ENCODE data around the gene SOWAHC. TPM values are rescaled to one million over a fixed set of nuclear protein-coding genes. Genes with fewer than 3 reads are reported as not detected.

The SOWAHC gene
- polyA plus RNA-seq, 3 donors from 2014 or later = 0.18 TPM; not detected in 2

DNA sequence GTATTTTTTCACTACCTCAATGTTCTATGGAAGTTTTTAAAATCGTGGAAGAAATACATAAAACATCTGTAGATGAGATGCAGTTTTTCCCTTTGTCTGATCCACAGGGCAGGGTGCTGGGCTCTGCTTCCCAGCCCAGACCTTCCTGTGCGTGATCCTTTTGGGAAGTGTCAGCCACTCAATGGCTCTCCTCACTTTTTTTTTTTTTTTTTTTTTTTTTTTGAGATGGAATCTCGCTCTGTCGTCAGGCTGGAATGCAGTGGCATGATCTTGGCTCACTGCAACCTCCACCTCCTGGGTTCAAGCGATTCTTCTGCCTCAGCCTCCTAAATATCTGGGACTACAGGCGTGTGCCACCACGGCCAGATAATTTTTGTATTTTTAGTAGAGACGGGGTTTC, 32.8 kb downstream of the SOWAHC start:
- Mint-ChIP-seq H3K4me3 (no peak overlapping the region), H3K27ac (no peak overlapping the region), H3K4me1 (no peaks in the 10 kb centered on the region), H3K27me3 (ENCODE audit: low read depth in 3 of 3) (peaks cover 0 to 4% (median 3%) of the 10 kb centered on the region in 3 donors), H3K9me3 (no peaks in the 10 kb centered on the region), H3K36me3 (no peaks in the 10 kb centered on the region)
- DNase-seq = no peak

DNA sequence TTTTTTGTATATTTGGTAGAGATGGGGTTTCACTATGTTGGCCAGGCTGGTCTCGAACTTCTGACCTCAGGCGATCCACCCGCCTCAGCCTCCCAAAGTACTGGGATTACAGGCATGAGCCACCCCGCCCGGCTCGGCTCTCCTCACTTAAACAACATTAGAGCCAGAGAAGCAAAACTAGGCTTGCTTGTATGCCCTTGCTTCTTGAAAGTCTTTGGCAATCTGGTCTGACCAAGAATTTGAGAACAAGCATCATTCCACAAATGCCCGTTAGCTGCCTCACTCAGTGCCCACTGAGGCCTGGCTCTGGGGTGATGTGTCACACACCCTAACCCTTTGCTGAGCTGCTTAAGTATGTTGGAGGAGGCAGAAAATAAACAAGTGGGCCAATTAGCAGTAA, 33.5 kb downstream of the SOWAHC start:
- no peak for DNase-seq
- Mint-ChIP-seq H3K4me1 (no peaks in the 10 kb centered on the region), H3K9me3 (no peaks in the 10 kb centered on the region), H3K36me3 (no peaks in the 10 kb centered on the region), H3K27ac (no peak overlapping the region), H3K4me3 (no peak overlapping the region), H3K27me3 (ENCODE audit: low read depth in 3 of 3) (peaks cover 0 to 4% (median 3%) of the 10 kb centered on the region in 3 donors)

DNA sequence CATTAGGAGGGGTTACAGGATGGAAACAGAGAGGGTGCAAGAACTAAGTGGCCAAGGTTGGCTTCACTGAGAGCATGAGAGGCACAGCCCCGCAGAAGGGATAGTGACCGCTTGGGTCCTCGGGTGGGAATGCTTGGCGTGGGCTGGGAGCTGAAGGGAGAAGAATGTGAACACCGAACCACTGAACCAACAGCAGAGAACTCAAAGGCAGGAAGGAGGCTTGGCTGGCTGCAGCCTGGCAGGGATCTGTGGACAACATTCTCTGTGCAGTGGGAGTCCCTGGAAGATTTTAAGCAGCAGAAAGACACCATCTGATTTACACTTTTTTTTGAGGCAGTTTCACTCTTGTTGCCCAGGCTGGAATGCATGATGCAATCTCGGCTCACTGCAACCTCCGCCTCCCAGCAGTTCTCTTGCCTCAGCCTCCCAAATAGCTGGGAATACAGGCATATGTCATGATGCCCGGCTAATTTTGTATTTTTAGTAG, 33.9 kb downstream of the SOWAHC start:
- no peak overlapping the region for H3K27ac Mint-ChIP-seq
- peaks cover 0 to 4% (median 3%) of the 10 kb centered on the region in 3 donors for H3K27me3 Mint-ChIP-seq (ENCODE audit: low read depth in 3 of 3)
- no peak overlapping the region for H3K4me3 Mint-ChIP-seq
- H3K9me3 Mint-ChIP-seq = no peaks in the 10 kb centered on the region
- H3K4me1 Mint-ChIP-seq = no peaks in the 10 kb centered on the region
- no peak for DNase-seq
- H3K36me3 Mint-ChIP-seq = no peaks in the 10 kb centered on the region

DNA sequence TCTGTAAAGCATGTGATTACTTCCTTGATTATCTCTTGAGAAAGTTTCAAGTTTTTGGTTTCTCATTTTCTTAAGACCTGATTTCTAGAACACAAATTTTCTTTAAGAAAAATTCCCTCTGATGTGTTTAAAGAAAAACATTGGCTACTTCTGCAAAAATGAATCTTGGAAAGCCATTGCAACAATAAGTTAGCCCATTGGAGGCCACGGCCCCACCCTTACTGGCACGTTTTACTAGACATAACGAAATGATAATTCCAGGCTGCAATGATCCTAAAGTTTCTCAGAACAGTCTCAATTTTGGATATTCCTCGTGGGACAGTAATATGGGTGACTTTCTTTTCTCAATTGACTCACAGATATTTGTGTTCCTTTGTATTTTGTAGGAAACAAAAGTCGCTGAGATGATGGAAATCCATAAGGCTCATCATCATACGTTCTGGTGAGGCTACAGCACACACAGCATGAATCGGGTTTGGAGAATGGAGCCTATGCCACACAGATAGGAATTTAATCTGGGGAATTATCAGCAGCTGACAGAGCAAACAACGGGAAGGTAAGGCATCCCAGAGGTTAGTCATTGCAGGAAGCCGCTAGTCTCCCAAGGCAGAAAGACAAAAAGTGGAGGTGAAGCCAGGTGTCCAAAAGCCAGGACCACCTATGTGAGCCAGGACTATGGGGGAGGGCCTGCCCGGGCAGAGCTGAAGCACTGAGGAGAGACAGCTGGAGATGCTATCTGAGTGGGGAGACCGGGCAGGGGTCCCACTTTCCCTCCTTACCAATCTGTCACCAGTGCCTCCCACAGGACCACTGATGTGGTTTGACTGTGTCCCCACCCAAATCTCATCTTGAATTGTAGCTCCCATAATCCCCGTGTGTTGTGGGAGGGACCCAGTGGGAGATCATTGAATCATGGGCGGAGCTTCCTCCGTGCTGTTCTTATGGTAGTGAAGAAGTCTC, 35.9 kb downstream of the SOWAHC start:
- H3K4me1 Mint-ChIP-seq = no peaks in the 10 kb centered on the region

DNA sequence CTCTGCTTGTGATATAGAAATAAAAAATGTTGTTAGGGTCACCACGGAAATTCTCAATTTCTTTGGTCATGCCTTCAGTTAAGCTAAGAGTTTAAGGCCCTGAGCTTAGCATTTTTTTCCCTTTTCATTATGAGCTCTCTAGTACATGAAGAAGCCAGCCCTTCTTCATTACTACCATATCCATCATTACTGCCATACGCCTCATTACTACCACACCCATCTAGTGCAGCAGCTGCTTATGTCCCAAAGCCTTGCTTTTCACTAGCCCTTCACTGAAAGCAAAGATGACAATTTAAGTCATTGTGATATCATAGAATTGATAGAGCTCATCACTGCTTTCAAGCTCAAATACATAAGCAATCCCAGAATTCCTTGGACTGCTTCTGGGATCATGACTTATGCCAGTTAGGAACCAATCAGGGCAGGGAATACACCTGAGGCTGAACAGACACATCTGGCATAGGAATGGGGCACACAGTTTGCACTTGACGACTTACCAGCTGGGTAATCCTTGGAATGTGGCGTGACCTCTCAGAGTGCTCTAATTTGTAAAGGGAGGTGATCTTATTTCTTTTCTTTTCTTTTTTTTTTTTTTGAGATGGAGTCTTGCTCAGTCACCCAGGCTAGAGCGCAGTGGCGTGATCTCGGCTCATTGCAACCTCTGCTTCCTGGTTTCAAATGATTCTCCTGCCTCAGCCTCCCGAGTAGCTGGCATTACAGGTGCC, 40.3 kb downstream of the SOWAHC start:
- no peak for DNase-seq
- peaks cover 0 to 5% (median 4%) of the 10 kb centered on the region in 3 donors for H3K27me3 Mint-ChIP-seq (ENCODE audit: low read depth in 3 of 3)
- H3K27ac Mint-ChIP-seq = no peak overlapping the region
- H3K36me3 Mint-ChIP-seq = no peaks in the 10 kb centered on the region
- no peak overlapping the region for H3K4me3 Mint-ChIP-seq
- no peaks in the 10 kb centered on the region for H3K4me1 Mint-ChIP-seq
- no peaks in the 10 kb centered on the region for H3K9me3 Mint-ChIP-seq

More for the DNA sequence above, 35.9 kb downstream of the SOWAHC start:
- peaks cover 0 to 4% (median 2%) of the 10 kb centered on the region in 3 donors for H3K27me3 Mint-ChIP-seq (ENCODE audit: low read depth in 3 of 3)
- H3K27ac Mint-ChIP-seq = no peak overlapping the region
- no peak overlapping the region for H3K4me3 Mint-ChIP-seq
- H3K9me3 Mint-ChIP-seq = no peaks in the 10 kb centered on the region
- no peak for DNase-seq
- no peaks in the 10 kb centered on the region for H3K36me3 Mint-ChIP-seq

DNA sequence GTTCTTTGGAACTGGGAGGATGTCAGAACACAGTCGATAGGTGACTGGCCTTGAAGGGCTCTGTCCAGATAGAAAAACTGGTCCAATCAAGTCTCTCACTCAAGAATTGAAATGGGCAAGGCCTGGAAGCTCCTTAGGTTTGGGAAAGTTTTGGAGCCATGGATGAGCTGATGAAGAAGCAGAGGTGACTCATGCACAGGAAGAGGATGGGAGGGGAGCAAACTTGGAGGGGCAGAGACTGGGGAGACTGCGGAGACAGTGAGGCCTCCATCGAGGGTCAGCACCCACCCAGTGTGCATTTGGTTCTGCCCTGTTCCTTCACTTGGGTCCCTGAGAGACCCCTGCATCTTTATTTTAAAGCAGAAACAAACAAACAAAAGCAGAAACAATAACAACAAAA, 41.1 kb downstream of the SOWAHC start:
- H3K4me3 Mint-ChIP-seq = no peak overlapping the region
- no peaks in the 10 kb centered on the region for H3K4me1 Mint-ChIP-seq
- DNase-seq = no peak
- no peak overlapping the region for H3K27ac Mint-ChIP-seq
- H3K27me3 Mint-ChIP-seq (ENCODE audit: low read depth in 3 of 3) = peaks cover 0 to 5% (median 4%) of the 10 kb centered on the region in 3 donors
- H3K36me3 Mint-ChIP-seq = no peaks in the 10 kb centered on the region
- H3K9me3 Mint-ChIP-seq = no peaks in the 10 kb centered on the region

DNA sequence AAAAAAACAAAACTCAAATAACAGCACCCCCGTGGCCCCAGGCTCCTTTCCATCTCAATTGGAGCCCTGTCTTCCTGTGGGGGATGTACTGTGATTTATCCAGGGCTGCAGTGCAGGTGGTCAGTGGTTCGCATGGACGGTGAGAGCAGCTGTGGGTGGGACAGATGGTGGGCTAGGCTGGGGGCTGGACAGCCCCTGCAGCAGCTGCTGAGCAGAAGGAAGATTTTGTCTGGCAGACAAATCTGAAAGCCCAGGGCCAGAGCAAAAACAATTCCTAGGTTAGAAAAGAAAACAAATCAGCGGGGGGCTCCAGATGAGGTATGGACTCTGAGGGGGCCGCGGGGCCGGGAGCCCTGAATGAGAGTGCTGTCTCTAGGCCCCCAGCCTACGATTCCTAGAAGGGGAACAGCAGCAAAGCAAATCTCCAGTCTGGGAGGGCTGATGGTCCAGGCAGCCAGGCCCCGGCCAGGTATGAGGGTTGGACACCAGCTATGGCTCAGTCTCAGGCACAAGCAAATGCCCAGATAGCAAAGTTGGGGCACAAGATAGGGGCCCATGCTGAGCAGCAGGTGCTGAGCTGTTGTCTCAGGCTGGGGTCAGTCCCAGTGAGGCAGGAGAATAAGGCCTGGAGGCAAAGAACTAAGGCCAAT, 45.4 kb downstream of the SOWAHC start:
- Mint-ChIP-seq H3K4me3 (no peak overlapping the region), H3K4me1 (no peaks in the 10 kb centered on the region), H3K27ac (no peak overlapping the region)

DNA sequence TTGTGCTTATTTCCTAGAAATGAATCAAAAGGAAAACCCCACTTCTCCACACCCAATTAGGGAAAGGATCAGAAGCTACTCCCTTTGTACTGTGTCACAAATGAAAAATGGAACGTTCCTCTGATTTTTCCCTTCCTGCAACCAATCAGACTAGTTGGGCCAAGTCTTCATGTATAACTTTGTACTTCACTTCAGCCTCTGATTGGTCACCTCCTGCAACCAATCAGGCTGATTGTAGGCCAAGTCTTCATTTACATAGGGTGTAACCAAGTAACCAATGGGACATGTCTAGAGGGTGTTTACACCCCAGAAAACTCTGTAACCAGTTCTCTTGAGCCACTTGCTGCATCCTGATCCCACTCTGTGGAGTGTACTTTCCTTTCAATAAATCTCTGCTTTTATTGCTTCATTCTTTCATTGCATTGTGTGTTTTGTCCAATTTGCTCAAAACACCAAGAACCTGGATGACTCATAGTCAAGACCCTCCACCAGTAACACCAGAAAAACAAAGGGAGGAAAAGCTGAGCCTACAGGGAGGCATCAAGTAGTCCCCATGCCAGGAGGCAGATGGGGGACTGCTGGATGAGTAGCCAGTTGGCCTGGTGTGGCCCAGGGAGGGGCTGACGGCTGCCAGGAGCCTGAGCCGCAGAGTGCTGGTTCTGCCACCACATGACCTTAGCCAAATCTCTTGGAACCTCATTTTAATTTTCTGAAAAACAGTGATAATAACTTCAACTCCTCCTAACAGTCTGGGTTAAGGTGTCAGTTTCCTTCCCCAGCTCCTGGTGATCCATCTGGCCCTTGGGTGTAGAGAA, 46.1 kb downstream of the SOWAHC start:
- H3K9me3 Mint-ChIP-seq = no peaks in the 10 kb centered on the region
- no peak for DNase-seq
- no peak overlapping the region for H3K27ac Mint-ChIP-seq
- no peaks in the 10 kb centered on the region for H3K4me1 Mint-ChIP-seq
- H3K36me3 Mint-ChIP-seq = no peaks in the 10 kb centered on the region
- peaks cover 0 to 6% (median under 1%) of the 10 kb centered on the region in 3 donors for H3K27me3 Mint-ChIP-seq (ENCODE audit: low read depth in 3 of 3)
- H3K4me3 Mint-ChIP-seq = no peak overlapping the region

More for the DNA sequence above, 45.4 kb downstream of the SOWAHC start:
- H3K36me3 Mint-ChIP-seq = no peaks in the 10 kb centered on the region
- H3K9me3 Mint-ChIP-seq = no peaks in the 10 kb centered on the region
- peaks cover 0 to 4% (median 3%) of the 10 kb centered on the region in 3 donors for H3K27me3 Mint-ChIP-seq (ENCODE audit: low read depth in 3 of 3)
- DNase-seq = no peak

DNA sequence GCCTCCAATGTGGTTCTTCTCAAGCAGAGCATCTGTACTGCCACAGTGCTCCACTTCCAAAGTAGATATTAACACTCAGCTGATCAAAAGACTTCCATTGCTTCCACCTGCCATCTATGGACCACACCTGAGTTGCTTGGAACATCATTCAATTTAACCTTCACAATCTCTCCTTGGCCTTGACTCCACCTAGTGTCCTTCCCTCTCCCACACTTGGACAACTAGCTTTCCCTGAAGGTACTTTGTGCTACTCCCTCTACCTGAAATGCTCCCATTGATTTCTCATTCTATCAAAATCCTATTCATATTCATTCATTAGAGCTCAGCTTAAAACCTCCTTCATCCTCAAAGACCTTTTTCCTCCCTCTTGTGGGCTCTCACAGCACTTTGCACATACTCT, 48.7 kb downstream of the SOWAHC start:
- peaks cover 0 to 2% (median 2%) of the 10 kb centered on the region in 3 donors for H3K27me3 Mint-ChIP-seq (ENCODE audit: low read depth in 3 of 3)
- H3K9me3 Mint-ChIP-seq = no peaks in the 10 kb centered on the region
- no peak overlapping the region for H3K4me3 Mint-ChIP-seq
- H3K4me1 Mint-ChIP-seq = no peaks in the 10 kb centered on the region
- no peaks in the 10 kb centered on the region for H3K36me3 Mint-ChIP-seq
- no peak for DNase-seq
- H3K27ac Mint-ChIP-seq = no peak overlapping the region

DNA sequence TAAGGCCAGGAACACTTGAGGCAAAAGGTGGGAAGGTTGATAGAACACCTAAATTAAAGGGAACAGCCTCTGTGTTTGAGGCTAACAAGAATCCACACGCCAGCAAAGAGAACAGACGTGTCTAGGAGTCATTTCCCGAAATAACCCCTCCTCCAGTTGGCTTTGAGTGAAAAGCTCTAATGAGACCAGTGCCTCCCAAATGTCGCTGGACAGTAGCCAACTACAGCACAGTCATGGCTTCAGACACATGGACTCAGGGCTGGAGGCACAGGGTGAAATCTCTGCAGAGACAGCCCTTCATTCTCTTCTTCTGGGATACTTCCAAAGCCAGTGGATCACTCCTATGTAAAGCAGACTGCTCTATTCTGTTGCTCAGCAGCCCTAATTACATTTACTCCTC, 49.6 kb downstream of the SOWAHC start:
- no peaks in the 10 kb centered on the region for H3K9me3 Mint-ChIP-seq
- DNase-seq = no peak
- H3K4me3 Mint-ChIP-seq = no peak overlapping the region
- H3K4me1 Mint-ChIP-seq = no peaks in the 10 kb centered on the region
- H3K36me3 Mint-ChIP-seq = no peaks in the 10 kb centered on the region
- peaks cover 2 to 3% (median 2%) of the 10 kb centered on the region in 3 donors for H3K27me3 Mint-ChIP-seq (ENCODE audit: low read depth in 3 of 3)
- no peak overlapping the region for H3K27ac Mint-ChIP-seq

DNA sequence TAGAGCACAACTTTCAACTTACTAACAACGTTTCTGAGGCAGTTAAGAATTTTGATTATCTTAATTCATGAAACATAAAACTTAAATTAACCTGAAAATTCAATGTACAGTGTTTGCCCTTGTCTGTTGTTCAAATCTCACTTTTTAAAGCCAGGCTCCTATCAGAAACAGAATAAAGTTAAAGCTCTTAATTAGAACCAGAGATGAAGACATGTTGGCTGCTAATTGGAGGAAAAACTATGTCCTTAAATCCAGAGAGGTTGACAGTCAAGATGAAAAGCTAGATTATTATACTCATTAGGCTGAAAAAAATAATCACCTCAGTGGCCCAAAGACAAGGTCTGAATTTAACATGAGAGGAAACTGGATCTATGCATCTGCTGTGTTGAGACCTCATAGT, 52.3 kb downstream of the SOWAHC start:
- Mint-ChIP-seq H3K9me3 (no peaks in the 10 kb centered on the region), H3K27ac (no peak overlapping the region), H3K27me3 (ENCODE audit: low read depth in 3 of 3) (peaks cover 2 to 6% (median 3%) of the 10 kb centered on the region in 3 donors), H3K4me1 (no peaks in the 10 kb centered on the region), H3K36me3 (no peaks in the 10 kb centered on the region), H3K4me3 (no peak overlapping the region)
- DNase-seq = no peak
